Neuronal stem cell (in vitro differentiated cells): ENCODE data around the gene PSEN2.
A peak's percentile ranks its signal among the peaks of the same experiment; 100 is the strongest.

ENCODE experiments used
- DNase-seq: peaks from one replicate; pipeline ENCODE4 v3.0.0-alpha.2; 2013; ENCODE audit warnings: low spot score
- H2AFZ ChIP-seq: one replicate; pipeline ENCODE4 v1.6.1; 2013; ENCODE audit warnings: mild to moderate bottlenecking, low read length, inconsistent platforms
- H2AK5ac ChIP-seq: 2 replicates; pipeline ENCODE4 v1.6.1; 2013; ENCODE audit warnings: low read depth, mild to moderate bottlenecking, inconsistent platforms, low read length, moderate library complexity, mixed read lengths
- H2BK120ac ChIP-seq: 2 replicates; pipeline ENCODE4 v1.6.1; 2013; ENCODE audit warnings: low read depth, mild to moderate bottlenecking, inconsistent platforms, low read length, moderate library complexity, mixed read lengths
- H2BK12ac ChIP-seq: one replicate; pipeline ENCODE4 v1.6.1; 2013; ENCODE audit warnings: low read length, inconsistent platforms
- H2BK15ac ChIP-seq: 2 replicates; pipeline ENCODE4 v1.6.1; 2013; ENCODE audit warnings: mild to moderate bottlenecking, low read length, inconsistent platforms, mixed read lengths
- H2BK5ac ChIP-seq: one replicate; pipeline ENCODE4 v1.6.1; 2013; ENCODE audit warnings: inconsistent platforms, mild to moderate bottlenecking, low read length, moderate library complexity
- H3K14ac ChIP-seq: one replicate; pipeline ENCODE4 v1.6.1; 2013; ENCODE audit warnings: low read length, inconsistent platforms
- H3K18ac ChIP-seq: 2 replicates; pipeline ENCODE4 v1.6.1; 2013; ENCODE audit warnings: low read length, inconsistent platforms
- H3K23ac ChIP-seq: 2 replicates; pipeline ENCODE4 v1.6.1; 2013; ENCODE audit warnings: low read depth, mild to moderate bottlenecking, mixed read lengths, low read length, inconsistent platforms; ENCODE audit not compliant: poor library complexity
- H3K27ac ChIP-seq: replicated peaks from 3 replicates; pipeline ENCODE4 v1.5.1; 2013; ENCODE audit warnings: low read length, inconsistent platforms
- H3K27me3 ChIP-seq, 3 experiments: 2 replicates each; pipeline ENCODE4 v1.6.1; 2013; ENCODE audit warnings: low read length in 3 of 3, mild to moderate bottlenecking in 2 of 3, inconsistent platforms in 1 of 3, low read depth in 1 of 3, mixed read lengths in 1 of 3, moderate library complexity in 1 of 3; ENCODE audit not compliant: control insufficient read depth in 3 of 3, insufficient read depth in 3 of 3
- H3K36me3 ChIP-seq, 2 donors: replicated peaks in 1 of 2; 2 replicates each; pipeline ENCODE4 v1.6.1; 2013; ENCODE audit warnings: low read length in 2 of 2; ENCODE audit not compliant: control insufficient read depth in 2 of 2, insufficient read depth in 2 of 2
- H3K4ac ChIP-seq: 2 replicates; pipeline ENCODE4 v1.6.1; 2013; ENCODE audit warnings: inconsistent platforms, mild to moderate bottlenecking, low read length, moderate library complexity
- H3K4me1 ChIP-seq, 2 donors: 1 replicate in 1 of 2; 2 replicates in 1 of 2; pipeline ENCODE4 v1.6.1; 2013; ENCODE audit warnings: low read length in 2 of 2, low read depth in 1 of 2; ENCODE audit not compliant: control insufficient read depth in 2 of 2, insufficient read depth in 1 of 2
- H3K4me2 ChIP-seq: one replicate; pipeline ENCODE4 v1.6.1; 2013; ENCODE audit warnings: mild to moderate bottlenecking, low read length, inconsistent platforms; ENCODE audit not compliant: insufficient read depth, poor library complexity, severe bottlenecking
- H3K4me3 ChIP-seq, 2 donors: 2 replicates each; pipeline ENCODE4 v1.5.1; 2013; ENCODE audit warnings: low read length in 2 of 2, mild to moderate bottlenecking in 2 of 2, inconsistent platforms in 1 of 2, moderate library complexity in 1 of 2
- H3K79me1 ChIP-seq: one replicate; pipeline ENCODE4 v1.6.1; 2013; ENCODE audit warnings: low read depth, mild to moderate bottlenecking, inconsistent platforms, low read length, moderate library complexity
- H3K9ac ChIP-seq: one replicate; pipeline ENCODE4 v1.6.1; 2013; ENCODE audit warnings: mild to moderate bottlenecking, low read depth, low read length, inconsistent platforms; ENCODE audit not compliant: poor library complexity
- H3K9me3 ChIP-seq, 2 donors: replicated peaks in 1 of 2; 2 replicates each; pipeline versions ENCODE3 to v1.6.1; 2013; ENCODE audit warnings: low read length in 2 of 2, mild to moderate bottlenecking in 2 of 2, inconsistent platforms in 1 of 2, low read depth in 1 of 2, mixed read lengths in 1 of 2, moderate library complexity in 1 of 2; ENCODE audit not compliant: control insufficient read depth in 2 of 2, insufficient read depth in 1 of 2
- H4K8ac ChIP-seq: one replicate; pipeline ENCODE4 v1.6.1; 2013; ENCODE audit warnings: low read depth, mild to moderate bottlenecking, inconsistent platforms, low read length, moderate library complexity
- H4K91ac ChIP-seq: one replicate; pipeline ENCODE4 v1.6.1; 2013; ENCODE audit warnings: low read length, low read depth, mild to moderate bottlenecking, inconsistent platforms; ENCODE audit not compliant: poor library complexity
- WGBS, 2 donors: extraction: QIAGEN DNeasy Blood & Tissue Kit; methylation state at CpG; one replicate each; pipeline ENCODE4 v1.1.7; 2013; ENCODE audit warnings: missing lambda C conversion rate in 2 of 2, mixed read lengths in 1 of 2; ENCODE audit not compliant: insufficient read length in 2 of 2, insufficient replicate concordance in 1 of 2; ENCODE audit errors: extremely low coverage in 2 of 2; 5-methylcytosine and 5-hydroxymethylcytosine counted together

The PSEN2 gene

DNA sequence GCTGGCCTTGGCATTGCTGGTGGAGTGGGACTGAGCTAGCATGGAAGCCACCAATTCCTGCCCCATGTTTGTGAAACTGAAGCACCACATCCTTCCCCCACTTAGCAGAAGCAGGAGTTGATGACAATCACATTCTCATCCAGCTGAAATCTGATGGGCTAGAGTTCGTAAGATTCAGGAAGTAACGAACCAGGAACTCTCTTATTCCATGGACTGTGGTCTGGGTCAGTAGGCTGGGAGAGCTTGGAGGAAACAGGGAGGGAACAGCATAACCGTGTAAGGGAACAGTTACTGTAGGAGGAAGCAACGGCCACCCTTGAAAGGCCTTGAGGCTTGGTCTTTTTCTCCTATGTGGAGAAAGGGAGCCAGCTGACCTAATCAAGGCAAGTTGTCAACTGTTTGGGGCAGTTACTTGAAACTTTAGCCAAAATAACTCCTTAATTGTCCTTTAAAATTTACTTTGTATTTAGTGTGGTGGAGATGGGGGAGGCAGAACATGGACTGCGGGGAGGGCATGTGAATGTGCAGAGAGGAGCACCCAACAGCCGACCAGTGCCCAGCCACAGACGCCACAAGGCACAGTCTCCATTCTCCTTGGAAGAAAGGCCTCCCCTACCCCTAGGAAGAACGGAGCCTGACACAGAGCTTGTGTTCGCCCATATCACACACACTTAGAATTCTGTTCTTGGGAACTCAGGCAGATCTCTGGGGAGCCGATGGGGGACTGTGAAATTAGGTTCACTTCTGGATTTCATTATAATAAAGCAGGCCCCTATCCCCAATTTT lies 67.7 kb downstream of the PSEN2 start:
- H2AFZ ChIP-seq: no peak overlapping the region
- H3K9me3 ChIP-seq: peaks cover 0 to 9% of the 10 kb centered on the region in 2 donors
- H3K79me1 ChIP-seq: peaks cover 3% of the 10 kb centered on the region
- no peak overlapping the region for H3K27ac ChIP-seq
- no peak overlapping the region for H2BK5ac ChIP-seq
- no peak overlapping the region for H3K23ac ChIP-seq
- H3K36me3 ChIP-seq: no peaks in the 10 kb centered on the region
- no peak overlapping the region for H3K14ac ChIP-seq
- no peak overlapping the region for H3K4me3 ChIP-seq
- no peak overlapping the region for H2BK12ac ChIP-seq
- peak overlapping the region; percentile 21 for H2AK5ac ChIP-seq
- no peak overlapping the region for H4K91ac ChIP-seq
- no peaks in the 10 kb centered on the region for H3K27me3 ChIP-seq
- DNase-seq: no peak
- H4K8ac ChIP-seq: no peak overlapping the region
- no peak overlapping the region for H3K9ac ChIP-seq
- no peak overlapping the region for H2BK120ac ChIP-seq
- no peak overlapping the region for H3K4ac ChIP-seq
- H3K4me2 ChIP-seq: no peak overlapping the region
- no CpG with 5 or more reads among the region's 10 CpGs for WGBS, 2 donors
- no peak overlapping the region for H2BK15ac ChIP-seq
- H3K18ac ChIP-seq: no peak overlapping the region
- peaks cover 4 to 12% of the 10 kb centered on the region in 2 donors for H3K4me1 ChIP-seq

DNA sequence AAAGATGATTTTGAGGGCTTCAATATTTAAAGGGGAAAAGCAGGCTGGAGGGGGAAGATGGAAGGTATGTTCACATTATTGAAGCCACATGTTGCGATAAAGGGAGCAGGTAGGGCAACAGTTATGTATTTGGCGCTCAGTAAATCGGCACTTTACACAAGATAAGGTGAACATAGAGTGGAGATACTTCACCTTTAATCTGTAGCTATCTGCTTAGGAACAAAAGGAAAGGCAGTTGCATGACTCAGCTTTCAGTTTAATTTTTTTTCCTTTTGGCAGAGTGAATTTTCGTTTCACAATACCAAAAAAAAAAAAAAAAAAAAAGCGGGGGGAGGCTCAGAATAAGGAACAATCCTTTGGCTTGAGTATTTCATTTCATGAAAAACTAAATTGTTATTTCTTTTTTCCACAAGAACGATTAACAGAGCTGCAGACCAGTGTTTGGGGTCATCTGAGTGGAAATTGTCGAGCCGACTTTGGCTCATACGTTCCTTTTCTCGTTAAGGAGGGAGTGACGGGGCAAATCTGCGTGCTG lies 68.6 kb downstream of the PSEN2 start:
- H3K4me1 ChIP-seq: peaks cover 4 to 12% of the 10 kb centered on the region in 2 donors
- H3K4ac ChIP-seq: no peak overlapping the region
- peak overlapping the region; percentile 99 for H2AFZ ChIP-seq
- H4K8ac ChIP-seq: no peak overlapping the region
- no CpG with 5 or more reads among the region's 12 CpGs for WGBS, 2 donors
- H2BK120ac ChIP-seq: no peak overlapping the region
- H2AK5ac ChIP-seq: no peak overlapping the region
- H3K4me2 ChIP-seq: peak overlapping the region; percentile 98
- H3K14ac ChIP-seq: no peak overlapping the region
- peak overlapping the region; percentile 94 for H3K9ac ChIP-seq
- H2BK15ac ChIP-seq: no peak overlapping the region
- no peak overlapping the region for H4K91ac ChIP-seq
- peak overlapping the region; percentile 46 for H2BK12ac ChIP-seq
- peaks cover 0 to 8% of the 10 kb centered on the region in 2 donors for H3K9me3 ChIP-seq
- H3K36me3 ChIP-seq: no peaks in the 10 kb centered on the region
- no peak for DNase-seq
- H3K27ac ChIP-seq: peak overlapping the region; percentile 91
- H3K18ac ChIP-seq: peak overlapping the region; percentile 99
- no peaks in the 10 kb centered on the region for H3K27me3 ChIP-seq
- no peak overlapping the region for H2BK5ac ChIP-seq
- peak overlapping the region; percentile 68 to 80 for H3K4me3 ChIP-seq
- H3K23ac ChIP-seq: peak overlapping the region; percentile 99
- H3K79me1 ChIP-seq: peaks cover 3% of the 10 kb centered on the region

DNA sequence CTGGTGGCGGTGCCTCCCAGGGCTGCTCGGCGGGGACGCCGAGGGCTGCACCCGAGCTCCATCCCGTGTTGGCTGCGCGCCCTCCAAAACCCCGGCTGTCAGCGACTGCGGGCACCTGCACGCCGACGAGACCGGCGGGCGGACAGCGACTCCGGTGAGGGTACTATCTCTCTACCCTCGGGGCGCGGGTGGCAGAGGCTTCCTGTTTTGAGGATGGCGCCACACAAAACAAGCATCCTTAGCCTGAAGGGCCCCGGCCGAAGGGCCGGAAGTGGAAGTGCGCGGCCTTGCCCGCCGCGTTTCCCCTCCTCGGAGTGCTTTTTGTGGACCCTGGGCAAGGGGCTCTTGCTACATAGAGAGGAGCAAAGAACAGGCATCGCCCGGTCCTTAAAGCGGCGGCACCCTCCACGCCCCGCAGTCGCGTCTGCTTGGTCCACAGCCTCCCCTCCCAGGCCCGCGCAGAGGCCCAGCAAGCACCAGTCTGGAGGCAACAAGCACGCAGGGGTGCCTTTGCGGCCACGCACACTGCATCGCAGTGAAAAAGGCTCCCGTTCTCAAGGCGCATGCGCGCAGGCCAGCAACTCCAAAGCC lies 69.1 kb downstream of the PSEN2 start:
- H3K14ac ChIP-seq: no peak overlapping the region
- DNase-seq: no peak
- no peaks in the 10 kb centered on the region for H3K36me3 ChIP-seq
- H3K23ac ChIP-seq: peak overlapping the region; percentile 99
- no peaks in the 10 kb centered on the region for H3K27me3 ChIP-seq
- H2AFZ ChIP-seq: peak overlapping the region; percentile 99
- WGBS, 2 donors: no CpG with 5 or more reads among the region's 51 CpGs
- peak overlapping the region; percentile 91 for H3K27ac ChIP-seq
- peak overlapping the region; percentile 68 to 80 for H3K4me3 ChIP-seq
- H2BK120ac ChIP-seq: no peak overlapping the region
- peak overlapping the region; percentile 98 for H3K4me2 ChIP-seq
- H2BK5ac ChIP-seq: no peak overlapping the region
- H4K8ac ChIP-seq: peak overlapping the region; percentile 93
- H3K4ac ChIP-seq: peak overlapping the region; percentile 90
- H2BK15ac ChIP-seq: no peak overlapping the region
- peak overlapping the region; percentile 94 for H3K9ac ChIP-seq
- peaks cover 3% of the 10 kb centered on the region for H3K79me1 ChIP-seq
- H4K91ac ChIP-seq: peak overlapping the region; percentile 93
- no peak overlapping the region for H2AK5ac ChIP-seq
- peaks cover 4 to 12% of the 10 kb centered on the region in 2 donors for H3K4me1 ChIP-seq
- H3K9me3 ChIP-seq: peaks cover 0 to 5% of the 10 kb centered on the region in 2 donors
- H2BK12ac ChIP-seq: peak overlapping the region; percentile 46
- H3K18ac ChIP-seq: peak overlapping the region; percentile 99
